Type B pancreatic cell (in vitro differentiated cells): ENCODE measurements around the gene VMP1. TPM values are rescaled to one million over a fixed set of nuclear protein-coding genes. Genes with fewer than 3 reads are reported as not detected.

Source experiments
- DNase-seq: peaks from one replicate; pipeline ENCODE4 v3.0.0; 2021; ENCODE audit warnings: mixed read lengths; ENCODE audit not compliant: unreplicated experiment; ENCODE audit errors: extremely low spot score
- H3K27ac Mint-ChIP-seq: 2 replicates; pipeline ENCODE4 v1.8.0; 2021; ENCODE audit warnings: mild to moderate bottlenecking, mixed read lengths
- H3K27me3 Mint-ChIP-seq: 2 replicates; pipeline ENCODE4 v1.8.0; 2021; ENCODE audit warnings: mixed read lengths
- H3K36me3 Mint-ChIP-seq: 2 replicates; pipeline ENCODE4 v1.8.0; 2021; ENCODE audit warnings: mixed read lengths
- H3K4me1 Mint-ChIP-seq: one replicate; pipeline ENCODE4 v1.8.0; 2021; ENCODE audit warnings: mixed read lengths; ENCODE audit not compliant: unreplicated experiment
- H3K4me3 Mint-ChIP-seq: 2 replicates; pipeline ENCODE4 v1.8.0; 2021; ENCODE audit warnings: mild to moderate bottlenecking, mixed read lengths
- H3K9me3 Mint-ChIP-seq: 2 replicates; pipeline ENCODE4 v1.8.0; 2021; ENCODE audit warnings: mixed read lengths
- total RNA-seq: library from RNA; stranded (reverse); gene quantifications from 2 replicates; pipeline ENCODE4 v1.2.1, GENCODE V29; 2021; ENCODE audit warnings: low replicate concordance
- TF ChIP-seq, protein P1 (sequence below): fragments of 200-600 bp; sonication (generic); conservative IDR thresholded peaks from 2 replicates; pipeline ENCODE4 v1.5.0; 2021; ENCODE audit warnings: antibody characterized with exemption, mild to moderate bottlenecking

VMP1 gene
- total RNA-seq, 1 donor from 2014 or later, result 124 TPM

DNA sequence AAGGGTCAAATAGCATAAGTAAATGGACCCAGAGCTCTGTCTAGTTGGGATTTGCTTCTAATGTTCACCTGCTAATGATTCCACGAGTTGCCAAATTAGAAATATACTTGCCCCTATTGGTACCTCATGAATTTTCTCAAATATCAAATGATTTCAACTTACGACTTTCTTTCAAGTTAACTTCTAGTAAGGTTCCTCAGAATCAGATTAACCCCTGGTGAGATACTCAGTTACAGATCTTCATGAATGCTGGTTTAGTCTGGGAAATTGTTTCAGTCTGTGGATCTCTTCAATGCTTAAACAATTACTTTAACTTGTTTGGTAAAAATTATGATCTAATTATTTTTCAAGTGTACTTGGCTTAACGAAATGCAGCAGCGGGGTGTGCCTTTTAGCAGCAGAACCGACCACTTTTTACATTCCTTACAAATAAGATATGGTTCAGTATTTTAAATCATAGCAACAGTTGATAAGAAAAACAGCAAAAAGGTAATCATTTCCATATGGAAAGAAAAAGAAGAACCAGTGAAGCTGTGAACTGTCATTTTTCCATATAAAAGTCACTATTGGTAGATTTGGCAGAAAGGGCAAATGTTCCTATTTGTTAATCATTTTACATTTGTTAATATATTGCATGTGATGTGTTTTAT lies 150.8 kb downstream of the VMP1 start:
- TF ChIP-seq, protein P1, sequence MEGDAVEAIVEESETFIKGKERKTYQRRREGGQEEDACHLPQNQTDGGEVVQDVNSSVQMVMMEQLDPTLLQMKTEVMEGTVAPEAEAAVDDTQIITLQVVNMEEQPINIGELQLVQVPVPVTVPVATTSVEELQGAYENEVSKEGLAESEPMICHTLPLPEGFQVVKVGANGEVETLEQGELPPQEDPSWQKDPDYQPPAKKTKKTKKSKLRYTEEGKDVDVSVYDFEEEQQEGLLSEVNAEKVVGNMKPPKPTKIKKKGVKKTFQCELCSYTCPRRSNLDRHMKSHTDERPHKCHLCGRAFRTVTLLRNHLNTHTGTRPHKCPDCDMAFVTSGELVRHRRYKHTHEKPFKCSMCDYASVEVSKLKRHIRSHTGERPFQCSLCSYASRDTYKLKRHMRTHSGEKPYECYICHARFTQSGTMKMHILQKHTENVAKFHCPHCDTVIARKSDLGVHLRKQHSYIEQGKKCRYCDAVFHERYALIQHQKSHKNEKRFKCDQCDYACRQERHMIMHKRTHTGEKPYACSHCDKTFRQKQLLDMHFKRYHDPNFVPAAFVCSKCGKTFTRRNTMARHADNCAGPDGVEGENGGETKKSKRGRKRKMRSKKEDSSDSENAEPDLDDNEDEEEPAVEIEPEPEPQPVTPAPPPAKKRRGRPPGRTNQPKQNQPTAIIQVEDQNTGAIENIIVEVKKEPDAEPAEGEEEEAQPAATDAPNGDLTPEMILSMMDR, result no peak
- DNase-seq, result no peak
- Mint-ChIP-seq H3K36me3 (peaks cover 3% of the 10 kb centered on the region), H3K27ac (peak overlapping the region; percentile 43), H3K4me1 (peaks cover 26% of the 10 kb centered on the region), H3K4me3 (no peak overlapping the region), H3K9me3 (peaks cover under 1% of the 10 kb centered on the region), H3K27me3 (no peaks in the 10 kb centered on the region)

DNA sequence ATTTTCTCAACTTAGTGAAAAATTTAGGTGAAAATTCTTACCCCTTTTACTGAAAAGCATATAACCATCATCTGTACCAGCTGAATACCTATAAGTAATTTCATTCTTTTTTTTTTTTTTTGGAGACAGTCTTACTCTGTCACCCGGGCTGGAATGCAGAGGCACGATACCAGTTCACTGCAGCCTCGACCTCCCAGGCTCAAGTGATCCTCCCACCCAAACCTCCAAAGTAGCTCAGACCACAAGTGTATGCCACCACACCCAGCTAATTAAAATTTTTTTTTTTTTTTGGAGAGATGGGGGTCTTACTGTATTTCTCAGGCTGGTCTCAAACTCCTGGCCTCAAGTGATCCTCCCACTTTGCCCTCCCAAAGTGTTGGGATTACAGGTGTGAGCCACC lies 151.5 kb downstream of the VMP1 start:
- TF ChIP-seq, protein P1, result no peak
- Mint-ChIP-seq H3K27ac (no peak overlapping the region), H3K27me3 (no peaks in the 10 kb centered on the region), H3K9me3 (no peaks in the 10 kb centered on the region), H3K4me3 (no peak overlapping the region), H3K4me1 (peaks cover 23% of the 10 kb centered on the region), H3K36me3 (peaks cover 3% of the 10 kb centered on the region)
- no peak for DNase-seq

DNA sequence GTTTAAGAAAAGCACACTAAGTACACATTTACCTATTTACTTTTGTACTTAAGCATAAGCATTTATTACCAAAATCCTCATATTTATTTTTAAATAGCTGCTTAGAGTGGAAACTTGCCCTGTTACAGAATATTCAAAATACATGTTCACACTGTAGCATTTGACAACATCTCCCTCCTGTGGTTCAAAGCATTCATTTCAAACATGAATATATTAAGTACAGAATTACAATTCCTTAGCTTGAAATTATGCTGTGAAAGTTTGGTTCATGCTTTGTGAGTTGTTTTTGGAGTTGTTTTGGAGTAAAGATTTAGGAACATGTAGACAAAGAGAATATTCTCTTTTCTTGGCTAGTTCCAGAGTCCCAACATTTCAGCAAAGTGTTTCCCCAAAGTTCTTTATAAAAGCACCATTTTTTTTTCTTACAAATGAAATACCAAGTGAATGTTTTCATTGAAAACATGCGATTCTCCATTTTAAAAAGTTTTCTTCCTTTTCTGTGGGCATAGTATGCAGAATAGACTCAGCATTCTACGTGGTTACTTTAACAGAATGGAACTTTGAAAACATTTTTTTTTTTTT lies 152.1 kb downstream of the VMP1 start:
- Mint-ChIP-seq H3K4me1 (peaks cover 23% of the 10 kb centered on the region), H3K4me3 (no peak overlapping the region), H3K27me3 (no peaks in the 10 kb centered on the region), H3K36me3 (peaks cover 3% of the 10 kb centered on the region), H3K27ac (peak overlapping the region; percentile 56), H3K9me3 (no peaks in the 10 kb centered on the region)
- TF ChIP-seq, protein P1, result peak; percentile 65
- no peak for DNase-seq

DNA sequence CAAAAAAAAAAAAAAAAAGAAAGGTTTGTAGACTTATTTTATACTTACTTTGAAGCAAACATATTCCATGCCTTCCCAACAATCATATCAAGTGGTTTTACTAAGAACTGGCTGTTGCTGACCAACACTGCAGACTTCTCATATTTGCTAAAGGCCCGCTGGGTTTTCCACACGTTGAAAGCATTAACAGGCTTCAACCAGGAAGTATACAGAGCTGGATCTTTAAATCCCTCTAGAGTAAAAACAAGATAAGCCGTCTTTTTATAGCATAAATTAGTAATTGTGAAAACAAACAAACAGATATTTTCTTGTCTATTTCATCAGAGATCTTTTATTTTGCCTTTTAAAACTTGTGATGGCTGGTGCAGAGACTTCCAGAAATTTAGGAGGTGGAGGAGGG lies 156.2 kb downstream of the VMP1 start:
- Mint-ChIP-seq H3K27me3 (no peaks in the 10 kb centered on the region), H3K36me3 (peaks cover 3% of the 10 kb centered on the region), H3K27ac (no peak overlapping the region), H3K4me1 (peaks cover 4% of the 10 kb centered on the region), H3K4me3 (no peak overlapping the region), H3K9me3 (no peaks in the 10 kb centered on the region)
- TF ChIP-seq, protein P1, result no peak
- no peak for DNase-seq

DNA sequence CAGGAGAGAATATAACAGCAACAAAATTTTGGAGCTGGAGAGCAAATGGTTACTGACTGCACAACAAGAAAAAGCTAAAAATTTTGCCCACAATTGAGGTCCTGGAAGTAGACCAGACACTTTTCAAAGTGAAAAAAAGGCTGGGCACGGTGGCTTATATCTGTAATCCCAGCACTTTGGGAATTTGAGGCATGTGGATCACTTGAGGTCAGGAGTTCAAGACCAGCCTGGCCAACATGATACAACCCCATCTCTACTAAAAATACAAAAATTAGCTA lies 162.4 kb downstream of the VMP1 start:
- TF ChIP-seq, protein P1, result no peak
- H3K4me3 Mint-ChIP-seq, result no peak overlapping the region
- H3K4me1 Mint-ChIP-seq, result no peaks in the 10 kb centered on the region
- H3K27me3 Mint-ChIP-seq, result no peaks in the 10 kb centered on the region
- H3K27ac Mint-ChIP-seq, result no peak overlapping the region
- peaks cover 9% of the 10 kb centered on the region for H3K36me3 Mint-ChIP-seq
- no peak for DNase-seq
- no peaks in the 10 kb centered on the region for H3K9me3 Mint-ChIP-seq
